HG03135 (cell line): Measurements from ENCODE around the gene AKNA.
"Not testable (repeated sequence)": the region's sequence is repeated elsewhere in the genome, so short reads cannot be mapped to it uniquely, and the experiment has no call there.

Experiments
- ATAC-seq: cut with Tn5 transposase; IDR thresholded peaks from one replicate; pipeline ENCODE4 v1.9.1; 2021; ENCODE audit warnings: mild to moderate bottlenecking, moderate library complexity; ENCODE audit not compliant: unreplicated experiment

The AKNA gene

DNA sequence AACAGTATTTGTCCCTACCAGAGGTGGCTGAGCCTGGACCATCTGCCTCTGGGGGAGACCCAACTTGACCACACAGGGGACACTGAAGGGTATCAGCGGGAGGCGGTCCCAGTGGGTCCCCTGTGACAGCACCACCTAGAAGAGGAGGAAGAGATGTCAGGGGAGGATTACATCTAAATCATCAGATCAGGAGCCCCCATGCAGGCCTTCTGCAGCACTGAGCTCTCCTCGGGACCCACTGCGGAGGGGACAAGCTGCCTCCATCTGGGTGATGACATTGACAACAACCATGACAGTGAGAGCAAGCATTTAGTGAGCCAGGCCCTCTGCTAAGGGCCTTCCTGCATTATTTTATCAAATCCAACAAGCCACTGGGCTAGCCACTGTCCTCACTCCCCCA, 45.8 kb downstream of the AKNA start:
- ATAC-seq: no peak

DNA sequence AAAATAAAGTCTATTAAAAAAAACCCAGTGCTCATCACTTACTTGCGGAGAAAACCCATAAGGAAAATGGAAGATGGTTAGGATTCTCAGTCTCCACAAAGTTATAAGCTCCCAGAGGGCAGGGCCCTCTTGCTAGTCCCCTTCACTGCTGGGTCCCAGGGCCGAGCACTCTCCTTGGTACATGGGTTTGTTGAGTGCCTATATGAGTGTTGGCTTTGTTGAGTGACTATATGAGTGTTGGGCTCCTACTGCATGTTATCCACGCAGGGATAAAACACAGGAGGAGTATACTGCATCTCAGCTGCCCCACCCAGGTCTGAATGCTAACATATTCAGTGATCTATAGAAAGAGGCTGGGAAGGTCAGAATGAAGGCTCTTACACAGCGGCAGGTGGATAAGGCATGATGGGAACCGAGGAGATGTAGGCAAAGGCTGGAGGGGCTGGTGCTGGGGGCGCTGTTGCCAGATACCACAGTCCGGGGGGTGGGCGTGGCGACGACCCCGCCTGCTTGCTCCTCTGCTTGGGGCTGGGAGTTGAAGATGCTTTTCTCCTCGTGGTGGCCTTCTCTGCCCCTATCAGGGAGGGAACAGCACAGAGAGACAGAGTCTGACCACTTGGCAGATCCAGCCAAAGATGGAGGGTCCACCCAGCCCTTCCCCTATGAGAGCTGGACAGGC, 46.5 kb downstream of the AKNA start:
- ATAC-seq: no peak

DNA sequence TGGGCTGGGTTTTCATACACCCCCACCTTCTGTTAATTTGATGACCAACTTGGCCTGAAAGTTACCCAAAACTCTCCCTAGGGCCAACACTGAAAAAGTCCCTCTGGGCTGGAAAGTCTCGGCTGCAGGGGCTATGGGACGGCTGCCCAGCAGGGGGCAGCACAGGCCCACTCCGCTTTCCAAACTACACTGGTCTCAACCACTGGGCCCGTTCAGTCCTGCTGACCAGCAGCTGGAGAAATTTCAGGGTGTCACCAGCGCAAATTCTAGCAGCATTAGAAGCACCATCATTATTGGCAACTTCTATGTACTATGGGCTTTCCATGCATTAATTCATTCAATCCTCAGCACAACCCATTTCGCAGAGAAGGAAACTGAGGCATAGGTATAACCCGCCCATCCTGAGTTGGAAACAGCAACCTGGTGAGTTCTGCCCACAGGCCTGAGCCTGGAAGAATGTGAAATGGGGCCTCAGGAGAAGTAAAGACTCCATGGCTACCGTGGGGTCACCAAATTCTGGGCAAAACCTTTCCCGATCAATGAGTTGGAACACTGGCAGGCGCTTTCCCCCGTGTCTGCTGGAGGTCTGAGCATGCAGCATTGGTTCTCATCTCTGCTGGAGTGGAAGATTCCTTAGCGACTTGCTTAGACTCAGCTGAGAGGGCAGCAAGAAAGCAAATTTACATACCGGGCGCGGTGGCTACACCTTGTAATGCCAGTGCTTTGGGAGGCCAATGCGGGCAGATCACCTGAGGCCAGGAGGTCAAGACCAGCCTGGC, 48.5 kb downstream of the AKNA start:
- no peak for ATAC-seq

DNA sequence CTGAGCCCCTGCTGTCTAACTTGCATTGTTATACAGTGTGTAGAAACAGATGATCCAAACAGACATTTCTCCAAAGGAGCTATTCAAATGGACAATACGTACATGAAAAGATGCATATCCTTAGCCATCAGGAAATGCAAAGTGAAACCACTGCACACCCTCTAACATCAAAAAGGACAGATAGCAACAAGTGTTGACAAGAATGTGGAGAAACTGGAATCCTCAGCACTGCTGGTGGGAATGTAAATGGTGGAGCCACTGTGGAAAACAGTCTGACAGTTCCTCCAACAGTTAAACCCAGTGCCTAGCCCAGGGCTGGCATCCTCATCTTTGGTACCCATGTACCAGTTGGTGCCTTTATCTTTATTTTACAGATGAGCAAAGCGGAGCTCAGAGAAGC, 49.6 kb downstream of the AKNA start:
- ATAC-seq: no peak

DNA sequence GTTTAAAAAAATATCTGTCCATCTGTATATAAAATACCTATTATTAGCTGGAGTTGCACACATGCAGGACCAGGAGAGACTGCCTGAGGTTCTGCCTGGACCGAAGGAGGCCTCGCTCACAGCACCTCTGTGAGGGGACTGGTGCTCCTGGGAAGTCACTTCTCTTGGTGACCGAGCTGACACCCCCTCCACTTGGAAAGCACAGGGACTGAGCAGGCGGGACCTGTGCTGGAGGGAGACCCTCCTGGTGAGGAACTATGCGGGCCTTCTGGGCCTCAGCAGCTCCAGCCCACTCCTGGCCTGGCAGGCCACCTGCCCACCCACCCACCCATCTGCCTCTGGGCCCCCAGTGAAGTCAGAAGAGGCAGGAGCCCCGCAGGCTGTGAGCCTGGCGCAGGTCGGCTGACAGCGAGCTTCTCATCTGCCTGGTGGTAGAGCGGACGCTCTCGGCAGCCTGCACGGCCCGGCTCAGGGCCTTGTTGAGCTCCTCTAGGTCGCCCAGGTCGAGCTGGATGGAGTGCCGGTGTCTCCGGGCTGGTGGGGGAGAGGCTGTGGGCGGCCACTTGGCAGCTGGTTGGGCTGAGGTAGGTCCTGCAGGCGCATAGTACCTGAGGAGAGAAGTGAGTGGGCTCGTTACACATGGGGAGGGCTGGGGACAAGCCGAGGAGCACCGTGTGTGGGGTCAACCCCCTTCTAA, 50.9 kb downstream of the AKNA start:
- ATAC-seq: no peak

DNA sequence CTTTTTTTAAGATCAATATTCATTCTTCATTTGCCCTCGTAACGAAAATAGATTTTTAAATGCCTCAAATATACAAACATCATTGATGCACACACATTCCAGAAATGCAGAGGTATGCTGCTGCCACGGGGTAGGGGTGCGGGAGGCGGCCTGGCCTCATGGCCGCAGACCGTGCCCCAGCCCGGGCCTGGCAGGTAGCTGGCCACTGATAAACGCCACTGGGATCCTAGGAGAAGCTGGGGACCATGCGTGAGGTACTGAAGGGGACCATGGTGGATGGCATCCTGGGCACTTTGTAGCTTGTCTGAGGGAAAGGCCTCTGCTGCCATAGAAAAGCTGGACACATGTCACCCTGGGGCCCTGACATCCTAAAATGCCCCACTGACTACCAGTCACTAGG, 51.6 kb downstream of the AKNA start:
- ATAC-seq: no peak

GRCh38 chr9:114335745-114336144, 52.0 kb downstream of the AKNA start:
- ATAC-seq: no peak

DNA sequence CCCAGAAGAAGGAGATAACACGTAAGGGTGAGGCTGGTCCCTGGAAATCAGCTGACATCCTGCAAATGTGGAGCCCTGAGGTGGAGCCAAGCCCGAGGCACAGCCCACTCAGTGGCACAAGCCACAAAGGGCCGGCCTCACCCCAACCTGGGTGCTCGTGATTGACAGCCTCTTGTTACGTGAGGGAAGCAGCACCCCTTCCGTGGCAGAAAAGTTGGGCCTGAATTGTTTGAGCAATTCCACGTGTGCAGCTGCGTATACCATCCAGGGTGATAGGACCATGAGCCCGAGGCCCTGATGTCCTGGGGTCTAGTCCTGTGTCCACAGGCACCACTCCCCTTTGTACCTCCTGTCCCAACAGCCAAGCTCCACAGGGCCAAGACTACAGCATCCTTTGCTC, 53.3 kb downstream of the AKNA start:
- ATAC-seq: no peak

GRCh38 chr9:114333718-114334117, 54.1 kb downstream of the AKNA start:
- ATAC-seq: not testable (repeated sequence)

GRCh38 chr9:114332474-114333040, 55.2 kb downstream of the AKNA start:
- not testable (repeated sequence) for ATAC-seq

GRCh38 chr9:114331229-114332195, 56.3 kb downstream of the AKNA start:
- not testable (repeated sequence) for ATAC-seq

- no peak for ATAC-seq
Observed at GRCh38 chr9:114330636-114331035, 57.1 kb downstream of the AKNA start.

- ATAC-seq: not testable (repeated sequence)
Observed at GRCh38 chr9:114329625-114330022, 58.2 kb downstream of the AKNA start, which contains the start of gene ORM2. Gene ORM2 (plus strand): TSS chr9:114329869. CDS start chr9:114329905, 36 bp downstream.

GRCh38 chr9:114328937-114329624, 58.7 kb downstream of the AKNA start:
- ATAC-seq: not testable (repeated sequence)

- ATAC-seq: not testable (repeated sequence)
Observed at GRCh38 chr9:114328357-114328820, 59.4 kb downstream of the AKNA start.

GRCh38 chr9:114327749-114328148, 60.0 kb downstream of the AKNA start:
- ATAC-seq: no peak

DNA sequence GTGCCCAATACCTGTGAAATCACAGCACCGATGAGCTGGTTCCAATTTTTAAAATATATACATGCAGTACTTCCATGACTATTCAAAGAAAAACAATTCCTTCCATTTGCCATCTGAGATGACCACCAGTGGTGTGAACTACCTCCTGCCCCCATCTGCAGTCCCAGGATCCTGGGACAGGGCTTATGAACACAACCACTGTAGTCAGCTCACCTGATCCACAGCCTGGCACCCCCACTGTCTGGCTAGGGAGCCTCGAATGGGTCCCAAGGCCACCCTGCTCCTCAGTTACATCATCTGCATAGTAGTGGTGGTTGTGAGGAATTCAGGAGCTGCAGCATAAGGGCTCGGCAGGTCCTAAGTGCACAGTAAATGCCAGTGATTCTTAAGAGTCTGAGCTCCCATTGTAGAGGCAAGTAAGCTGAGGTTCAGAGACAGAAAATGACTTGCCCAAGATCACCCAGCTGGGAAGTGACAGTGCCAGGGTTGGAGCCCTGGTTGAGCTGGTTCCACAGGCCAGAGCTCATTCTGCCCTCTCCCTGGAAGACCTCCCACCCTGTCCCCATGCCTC, 62.0 kb downstream of the AKNA start:
- not testable (repeated sequence) for ATAC-seq

DNA sequence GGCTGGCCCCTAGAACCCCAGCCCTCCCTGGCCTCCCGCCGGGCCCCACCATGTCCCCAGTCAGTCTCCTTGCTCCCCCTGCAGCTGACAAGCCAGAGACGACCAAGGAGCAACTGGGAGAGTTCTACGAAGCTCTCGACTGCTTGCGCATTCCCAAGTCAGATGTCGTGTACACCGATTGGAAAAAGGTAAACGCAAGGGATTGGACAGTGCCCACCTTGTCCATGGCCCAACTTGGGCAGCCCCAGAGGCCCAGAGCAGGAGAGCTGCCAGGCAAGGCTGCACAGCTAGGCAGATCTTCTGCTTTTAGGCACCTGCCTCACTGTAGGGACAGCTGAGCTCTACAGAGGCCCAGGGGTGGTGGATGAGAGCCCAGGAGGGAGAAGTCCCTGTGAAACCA, 62.8 kb downstream of the AKNA start:
- not testable (repeated sequence) for ATAC-seq

DNA sequence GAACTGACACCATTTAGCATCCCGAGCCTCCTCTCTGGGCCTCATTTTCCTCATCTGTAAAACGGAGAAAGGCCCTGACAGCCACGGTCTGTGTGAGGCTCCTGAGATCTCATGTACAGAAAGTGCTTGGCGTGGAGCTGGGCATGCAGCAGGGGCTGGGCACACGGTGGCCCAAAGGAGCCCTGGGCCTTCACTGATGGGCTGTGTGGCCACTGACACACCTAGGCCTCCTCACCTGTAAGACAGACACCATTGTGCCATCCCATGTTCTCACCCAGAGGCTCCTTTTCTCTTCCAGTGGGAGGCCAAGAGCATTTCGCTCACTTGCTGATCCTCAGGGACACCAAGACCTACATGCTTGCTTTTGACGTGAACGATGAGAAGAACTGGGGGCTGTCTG, 63.3 kb downstream of the AKNA start:
- no peak for ATAC-seq
